ENCODE results near the gene TP53AIP1. TPM values are rescaled to one million over a fixed set of nuclear protein-coding genes. Genes with fewer than 3 reads are reported as not detected.

Gene TP53AIP1
- polyA plus RNA-seq (ENCODE audit: low read depth in 6 of 6) = not detected

GRCh38 chr11:128942817-128943427, at the start of gene TP53AIP1:
Gene TP53AIP1, minus strand, starts transcription at chr11:128942871. Its CDS starts 5,053 bp downstream, at chr11:128937818.
- Mint-ChIP-seq H3K9me3 (peaks cover 0 to 2% (median 0%) of the 10 kb centered on the region in 7 donors), H3K36me3 (no peaks in the 10 kb centered on the region), H3K4me1 (no peaks in the 10 kb centered on the region), H3K27me3 (peaks cover 38 to 74% (median 72%) of the 10 kb centered on the region in 3 donors), H3K27ac (no peak within 1 kb of the TSS), H3K4me3 (no peak within 1 kb of the TSS)
- DNase-seq (no peak), ATAC-seq (ENCODE audit: low read depth in 2 of 2) (no peak)

- H3K4me3 Mint-ChIP-seq = no peak overlapping the region
- H3K27me3 Mint-ChIP-seq = no peaks in the 10 kb centered on the region
- no peak overlapping the region for H3K27ac Mint-ChIP-seq
- peaks cover 0 to 22% of the 10 kb centered on the region in 2 donors for H3K36me3 Mint-ChIP-seq
- no peak for DNase-seq
- no peaks in the 10 kb centered on the region for H3K4me1 Mint-ChIP-seq
- ATAC-seq (ENCODE audit: low read depth in 2 of 2) = no peak
- peaks cover 0 to 13% (median 4%) of the 10 kb centered on the region in 7 donors for H3K9me3 Mint-ChIP-seq
Measured at GRCh38 chr11:128988242-128988970, 45.7 kb upstream of the TP53AIP1 start.

- no peak for ATAC-seq (ENCODE audit: low read depth in 2 of 2)
- no peak overlapping the region for H3K27ac Mint-ChIP-seq
Measured at GRCh38 chr11:128985880-128986279, 43.2 kb upstream of the TP53AIP1 start.

GRCh38 chr11:128983023-128983422, 40.4 kb upstream of the TP53AIP1 start:
- peak overlapping the region in 1 of 6 donors; percentile 81 for H3K27ac Mint-ChIP-seq
- H3K27me3 Mint-ChIP-seq = no peaks in the 10 kb centered on the region
- peaks cover 0 to 24% of the 10 kb centered on the region in 2 donors for H3K36me3 Mint-ChIP-seq
- no peaks in the 10 kb centered on the region for H3K9me3 Mint-ChIP-seq
- ATAC-seq (ENCODE audit: low read depth in 2 of 2) (no peak), DNase-seq (no peak)
- H3K4me3 Mint-ChIP-seq = no peak overlapping the region
- H3K4me1 Mint-ChIP-seq = no peaks in the 10 kb centered on the region

More at GRCh38 chr11:128985880-128986279, 43.2 kb upstream of the TP53AIP1 start:
- H3K27me3 Mint-ChIP-seq = no peaks in the 10 kb centered on the region
- peaks cover 0 to 13% (median 4%) of the 10 kb centered on the region in 7 donors for H3K9me3 Mint-ChIP-seq
- H3K4me1 Mint-ChIP-seq = no peaks in the 10 kb centered on the region
- DNase-seq = no peak
- peaks cover 0 to 22% of the 10 kb centered on the region in 2 donors for H3K36me3 Mint-ChIP-seq
- H3K4me3 Mint-ChIP-seq = no peak overlapping the region

- ATAC-seq (ENCODE audit: low read depth in 2 of 2) (no peak), DNase-seq (no peak)
Measured at GRCh38 chr11:128981254-128981653, 38.6 kb upstream of the TP53AIP1 start.

GRCh38 chr11:128970598-128971190, 28.0 kb upstream of the TP53AIP1 start:
- H3K27me3 Mint-ChIP-seq = no peaks in the 10 kb centered on the region
- H3K4me3 Mint-ChIP-seq = no peak overlapping the region

More at GRCh38 chr11:128981254-128981653, 38.6 kb upstream of the TP53AIP1 start:
- no peaks in the 10 kb centered on the region for H3K4me1 Mint-ChIP-seq
- no peaks in the 10 kb centered on the region for H3K9me3 Mint-ChIP-seq
- H3K36me3 Mint-ChIP-seq = peaks cover 8 to 26% of the 10 kb centered on the region in 2 donors
- H3K4me3 Mint-ChIP-seq = no peak overlapping the region
- no peak overlapping the region for H3K27ac Mint-ChIP-seq
- H3K27me3 Mint-ChIP-seq = no peaks in the 10 kb centered on the region

GRCh38 chr11:128968916-128969315, 26.2 kb upstream of the TP53AIP1 start:
- Mint-ChIP-seq H3K36me3 (peaks cover 20 to 28% of the 10 kb centered on the region in 2 donors), H3K27me3 (no peaks in the 10 kb centered on the region), H3K4me3 (no peak overlapping the region), H3K4me1 (peaks cover 0 to 14% (median 0%) of the 10 kb centered on the region in 3 donors), H3K9me3 (no peaks in the 10 kb centered on the region), H3K27ac (no peak overlapping the region)
- DNase-seq (no peak), ATAC-seq (ENCODE audit: low read depth in 2 of 2) (no peak)

More at GRCh38 chr11:128970598-128971190, 28.0 kb upstream of the TP53AIP1 start:
- peaks cover 0 to 1% (median 0%) of the 10 kb centered on the region in 3 donors for H3K4me1 Mint-ChIP-seq
- DNase-seq (no peak), ATAC-seq (ENCODE audit: low read depth in 2 of 2) (no peak)
- peak overlapping the region in 1 of 6 donors; percentile 82 for H3K27ac Mint-ChIP-seq
- peaks cover 27 to 28% of the 10 kb centered on the region in 2 donors for H3K36me3 Mint-ChIP-seq
- no peaks in the 10 kb centered on the region for H3K9me3 Mint-ChIP-seq

GRCh38 chr11:128967578-128967977, 24.9 kb upstream of the TP53AIP1 start:
- Mint-ChIP-seq H3K36me3 (peaks cover 13 to 18% of the 10 kb centered on the region in 2 donors), H3K27ac (no peak overlapping the region), H3K4me1 (peaks cover 0 to 14% (median 0%) of the 10 kb centered on the region in 3 donors), H3K9me3 (no peaks in the 10 kb centered on the region), H3K4me3 (no peak overlapping the region), H3K27me3 (no peaks in the 10 kb centered on the region)
- DNase-seq = no peak
- ATAC-seq (ENCODE audit: low read depth in 2 of 2) = no peak

- DNase-seq (peak; percentile 20), ATAC-seq (ENCODE audit: low read depth in 2 of 2) (peak; percentile 74 to 92)
- H3K4me3 Mint-ChIP-seq = peak overlapping the region in 2 of 8 donors; percentile 17 to 38
- H3K9me3 Mint-ChIP-seq = no peaks in the 10 kb centered on the region
- peaks cover 9% of the 10 kb centered on the region in 2 donors for H3K36me3 Mint-ChIP-seq
- no peaks in the 10 kb centered on the region for H3K27me3 Mint-ChIP-seq
- peaks cover 0 to 14% (median 0%) of the 10 kb centered on the region in 3 donors for H3K4me1 Mint-ChIP-seq
- peak overlapping the region in 2 of 6 donors; percentile 13 to 41 for H3K27ac Mint-ChIP-seq
Measured at GRCh38 chr11:128965485-128965884, 22.8 kb upstream of the TP53AIP1 start.

GRCh38 chr11:128964463-128964930, 21.8 kb upstream of the TP53AIP1 start:
- peak overlapping the region in 1 of 8 donors; percentile 17 for H3K4me3 Mint-ChIP-seq
- DNase-seq = no peak
- H3K9me3 Mint-ChIP-seq = no peaks in the 10 kb centered on the region
- ATAC-seq (ENCODE audit: low read depth in 2 of 2) = no peak
- peaks cover 0 to 14% (median 0%) of the 10 kb centered on the region in 3 donors for H3K4me1 Mint-ChIP-seq
- no peaks in the 10 kb centered on the region for H3K27me3 Mint-ChIP-seq
- peak overlapping the region in 5 of 6 donors; percentile 21 to 79 (median 43) for H3K27ac Mint-ChIP-seq
- peaks cover 0 to 5% of the 10 kb centered on the region in 2 donors for H3K36me3 Mint-ChIP-seq

GRCh38 chr11:128963744-128964325, 21.2 kb upstream of the TP53AIP1 start:
- no peak overlapping the region for H3K4me3 Mint-ChIP-seq
- H3K9me3 Mint-ChIP-seq = no peaks in the 10 kb centered on the region
- DNase-seq (no peak), ATAC-seq (ENCODE audit: low read depth in 2 of 2) (no peak)
- peaks cover 0 to 5% of the 10 kb centered on the region in 2 donors for H3K36me3 Mint-ChIP-seq
- peaks cover 0 to 14% (median 0%) of the 10 kb centered on the region in 3 donors for H3K4me1 Mint-ChIP-seq
- H3K27me3 Mint-ChIP-seq = no peaks in the 10 kb centered on the region
- peak overlapping the region in 1 of 6 donors; percentile 15 for H3K27ac Mint-ChIP-seq

- ATAC-seq (ENCODE audit: low read depth in 2 of 2) (no peak), DNase-seq (no peak)
- no peak overlapping the region for H3K27ac Mint-ChIP-seq
- no peaks in the 10 kb centered on the region for H3K36me3 Mint-ChIP-seq
- H3K4me1 Mint-ChIP-seq = peaks cover 0 to 14% (median 0%) of the 10 kb centered on the region in 3 donors
- peaks cover under 1 to 6% (median 6%) of the 10 kb centered on the region in 3 donors for H3K27me3 Mint-ChIP-seq
- H3K4me3 Mint-ChIP-seq = no peak overlapping the region
- H3K9me3 Mint-ChIP-seq = no peaks in the 10 kb centered on the region
Measured at GRCh38 chr11:128962896-128963295, 20.2 kb upstream of the TP53AIP1 start.

GRCh38 chr11:128961645-128962044, 19.0 kb upstream of the TP53AIP1 start:
- no peak overlapping the region for H3K27ac Mint-ChIP-seq

More at GRCh38 chr11:128961645-128962044, 19.0 kb upstream of the TP53AIP1 start:
- no peak for ATAC-seq (ENCODE audit: low read depth in 2 of 2)
- H3K27me3 Mint-ChIP-seq = peaks cover 8 to 13% (median 12%) of the 10 kb centered on the region in 3 donors
- H3K36me3 Mint-ChIP-seq = no peaks in the 10 kb centered on the region
- no peaks in the 10 kb centered on the region for H3K9me3 Mint-ChIP-seq
- DNase-seq = no peak
- peaks cover 0 to 14% (median 0%) of the 10 kb centered on the region in 3 donors for H3K4me1 Mint-ChIP-seq
- no peak overlapping the region for H3K4me3 Mint-ChIP-seq
